Esophagus muscularis mucosa (tissue), 4 donors: ENCODE results near the gene REPS1.

Experiments used
- CTCF ChIP-seq, 3 experiments: fragments of 200-600 bp in 2 of 3; fragments of 450-650 bp in 1 of 3; sonication (generic) in 2 of 3; IDR thresholded peaks; one replicate each; pipeline ENCODE4 v1.5.1; 2017 to 2019; ENCODE audit warnings: antibody characterized with exemption in 3 of 3, mild to moderate bottlenecking in 2 of 3, moderate library complexity in 1 of 3
- EP300 ChIP-seq: sonication (generic); formaldehyde crosslinking; IDR thresholded peaks from one replicate; pipeline ENCODE4 v1.6.1; 2017; ENCODE audit warnings: antibody characterized with exemption
- POLR2A ChIP-seq: fragments of 450-650 bp; IDR thresholded peaks from one replicate; pipeline ENCODE4 v1.6.1; 2017; ENCODE audit warnings: antibody characterized with exemption, moderate library complexity, mild to moderate bottlenecking, low read depth
- POLR2AphosphoS5 ChIP-seq, 2 donors: sonication (generic); formaldehyde crosslinking; IDR thresholded peaks; one replicate each; pipeline ENCODE4 v1.6.1; 2017; ENCODE audit warnings: antibody characterized with exemption in 2 of 2

DNA sequence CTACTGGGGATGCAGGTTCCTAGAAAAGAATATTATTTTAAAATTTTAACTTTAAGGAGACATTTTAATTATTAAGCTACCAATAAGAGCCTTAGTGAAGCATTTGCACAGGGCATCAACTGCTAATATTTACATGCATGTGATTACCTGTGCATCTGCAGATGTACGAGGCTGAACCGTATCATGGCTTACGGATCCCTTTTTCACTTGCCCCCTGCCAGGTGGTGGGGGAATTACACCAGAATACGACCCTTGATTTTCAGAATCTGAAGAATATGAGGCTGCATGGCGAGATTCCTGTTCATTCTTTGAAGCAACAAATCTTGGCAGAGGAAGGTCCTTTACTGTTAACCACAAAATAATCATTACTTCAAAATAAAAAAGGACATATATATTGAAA lies 42.7 kb downstream of the REPS1 start:
- TF ChIP-seq CTCF (IDR thresholded peaks at IDR 0.05) (no peak), POLR2A (no peak), POLR2AphosphoS5 (IDR thresholded peaks at IDR 0.05) (no peak), EP300 (no peak)
